HG02610 (cell line): Measurements from ENCODE around the gene LPP.
"Not testable (repeated sequence)": the region's sequence is repeated elsewhere in the genome, so short reads cannot be mapped to it uniquely, and the experiment has no call there.

Experiments
- ATAC-seq: cut with Tn5 transposase; IDR thresholded peaks from one replicate; pipeline ENCODE4 v1.9.1; 2021; ENCODE audit warnings: mild to moderate bottlenecking, moderate library complexity; ENCODE audit not compliant: unreplicated experiment

The LPP gene

GRCh38 chr3:188605905-188606304 is 451.9 kb downstream of the LPP start:
- ATAC-seq = no peak

- no peak for ATAC-seq
Measured at GRCh38 chr3:188607805-188608315, 453.9 kb downstream of the LPP start.

GRCh38 chr3:188608401-188608800 is 454.4 kb downstream of the LPP start:
- no peak for ATAC-seq

GRCh38 chr3:188613721-188614120 is 459.8 kb downstream of the LPP start:
- ATAC-seq = not testable (repeated sequence)

- ATAC-seq = no peak
Measured at GRCh38 chr3:188617270-188617669, 463.3 kb downstream of the LPP start.

GRCh38 chr3:188617988-188618701 is 464.2 kb downstream of the LPP start:
- ATAC-seq = no peak

GRCh38 chr3:188620752-188621151 is 466.8 kb downstream of the LPP start:
- ATAC-seq = no peak

GRCh38 chr3:188624384-188624783 is 470.4 kb downstream of the LPP start:
- ATAC-seq = no peak

GRCh38 chr3:188624828-188625227 is 470.9 kb downstream of the LPP start:
- ATAC-seq = no peak

- no peak for ATAC-seq
Measured at GRCh38 chr3:188627652-188628051, 473.7 kb downstream of the LPP start.

GRCh38 chr3:188631291-188632010 is 477.5 kb downstream of the LPP start:
- ATAC-seq = no peak

- no peak for ATAC-seq
Measured at GRCh38 chr3:188633206-188633605, 479.2 kb downstream of the LPP start.

GRCh38 chr3:188634285-188634684 is 480.3 kb downstream of the LPP start:
- ATAC-seq = no peak

GRCh38 chr3:188635258-188636042 is 481.5 kb downstream of the LPP start:
- no peak for ATAC-seq

GRCh38 chr3:188636292-188636691 is 482.3 kb downstream of the LPP start:
- not testable (repeated sequence) for ATAC-seq

- no peak for ATAC-seq
Measured at GRCh38 chr3:188641076-188641475, 487.1 kb downstream of the LPP start.

GRCh38 chr3:188643736-188644135 is 489.8 kb downstream of the LPP start:
- no peak for ATAC-seq

GRCh38 chr3:188646592-188646991 is 492.6 kb downstream of the LPP start:
- no peak for ATAC-seq

- ATAC-seq = no peak
Measured at GRCh38 chr3:188647237-188647636, 493.3 kb downstream of the LPP start.

- no peak for ATAC-seq
Measured at GRCh38 chr3:188649521-188649920, 495.6 kb downstream of the LPP start.

- ATAC-seq = no peak
Measured at GRCh38 chr3:188656196-188656982, 502.4 kb downstream of the LPP start.
